ENCODE data around the gene PDCD2L. TPM values are rescaled to one million over a fixed set of nuclear protein-coding genes. Genes with fewer than 3 reads are reported as not detected.

The PDCD2L gene
- total RNA-seq, 1 experiment from 2014 or later: 31.5 TPM

DNA sequence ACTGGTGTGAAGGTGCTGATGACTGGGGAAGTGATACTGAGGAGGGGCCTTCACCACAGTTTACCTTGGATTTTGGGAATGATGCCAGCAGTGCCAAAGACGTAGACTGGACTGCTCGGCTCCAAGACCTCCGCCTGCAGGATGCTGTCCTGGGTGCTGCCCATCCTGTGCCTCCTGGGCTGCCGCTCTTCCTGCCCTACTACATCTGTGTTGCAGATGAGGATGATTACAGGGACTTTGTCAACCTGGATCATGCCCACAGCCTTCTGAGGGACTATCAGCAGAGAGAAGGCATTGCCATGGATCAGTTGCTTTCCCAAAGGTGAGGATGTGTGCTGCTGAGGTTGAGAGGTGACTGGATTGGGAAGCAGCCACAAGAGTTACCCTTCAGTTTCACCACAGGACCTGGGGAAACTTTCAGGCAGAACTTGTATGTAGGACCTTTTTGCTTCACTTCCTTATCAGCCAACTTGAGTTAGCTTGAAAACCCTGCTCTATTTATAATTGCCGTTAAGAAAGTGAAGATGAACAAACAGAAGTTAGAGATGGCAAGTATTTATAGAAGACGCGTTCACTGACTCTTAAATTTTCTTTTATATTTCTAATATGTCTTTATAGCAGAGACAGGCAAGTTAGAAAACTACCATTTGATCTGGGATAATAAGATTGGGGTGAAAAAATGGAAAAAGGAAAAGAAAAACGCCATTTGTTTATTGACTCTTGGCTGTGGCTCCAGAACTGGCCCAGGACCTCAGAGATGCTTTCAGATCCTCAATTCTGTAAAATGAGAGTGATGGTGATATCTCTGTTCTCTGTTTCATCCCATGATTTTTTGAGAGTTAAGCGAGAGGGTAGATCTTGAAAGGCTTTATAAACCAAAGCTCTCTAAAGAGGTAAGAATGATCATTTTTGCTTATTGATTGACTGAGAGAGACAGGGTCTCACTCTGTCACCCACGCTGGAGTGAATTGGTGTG, 5.3 kb downstream of the PDCD2L start:
- Histone ChIP-seq H3K27me3 (ENCODE audit: low read length) (no peaks in the 10 kb centered on the region), H3K4me2 (ENCODE audit: low read length) (no peak overlapping the region), H3K79me2 (ENCODE audit: low read length) (peaks cover 41% of the 10 kb centered on the region), H3K9me2 (replicated peaks; ENCODE audit: low read length) (no peaks in the 10 kb centered on the region), H3K4me1 (ENCODE audit: insufficient read depth, low read length) (no peaks in the 10 kb centered on the region), H3K9me3 (ENCODE audit: low read length) (no peaks in the 10 kb centered on the region), H4K20me1 (ENCODE audit: low read length) (0 out of 2 replicates have a peak, but pooled peaks cover 3% of the 10 kb centered on the region), H3F3A (ENCODE audit: low read length, unreplicated experiment) (no peaks in the 10 kb centered on the region), H2AFZ (ENCODE audit: low read length) (no peak overlapping the region), H3K36me3 (ENCODE audit: low read depth, low read length) (peaks cover 13% of the 10 kb centered on the region; the same call in 1 of the 2 replicates), H3K27ac (ENCODE audit: low read length) (no peak overlapping the region), H3K9ac (ENCODE audit: low read length) (no peak overlapping the region), H3K4me3 (ENCODE audit: low read length) (no peak overlapping the region)
- no peak for TF ChIP-seq EZH2 (IDR thresholded peaks at IDR 0.05; ENCODE audit: low read length, unreplicated experiment)
- no peak for TF ChIP-seq CTCF (conservative IDR thresholded peaks at IDR 0.05; ENCODE audit: low read depth, low read length)
- no peak for TF ChIP-seq EZH2phosphoT487 (IDR thresholded peaks at IDR 0.05; ENCODE audit: borderline replicate concordance, low read length)
- POLR2A ChIA-PET (ENCODE audit: unreplicated experiment): no interaction called here
- intact Hi-C loops (cut with micrococcal nuclease): no loop called here
- CTCF ChIA-PET: no interaction called here
- ATAC-seq (no peak), DNase-seq (no peak)
- BruUV-seq (replicated peaks): no TSS peak

GRCh38 chr19:34411216-34411615, 7.0 kb downstream of the PDCD2L start:
- Histone ChIP-seq H2AFZ (ENCODE audit: low read length) (no peak overlapping the region), H3K4me2 (ENCODE audit: low read length) (no peak overlapping the region), H3K27me3 (ENCODE audit: low read length) (no peaks in the 10 kb centered on the region), H3F3A (ENCODE audit: low read length, unreplicated experiment) (no peaks in the 10 kb centered on the region), H3K9me2 (replicated peaks; ENCODE audit: low read length) (no peaks in the 10 kb centered on the region), H3K36me3 (ENCODE audit: low read depth, low read length) (peaks cover 13% of the 10 kb centered on the region; the same call in 1 of the 2 replicates), H3K4me3 (ENCODE audit: low read length) (no peak overlapping the region), H4K20me1 (ENCODE audit: low read length) (0 out of 2 replicates have a peak, but pooled peaks cover 3% of the 10 kb centered on the region), H3K27ac (ENCODE audit: low read length) (no peak overlapping the region), H3K9ac (ENCODE audit: low read length) (no peak overlapping the region), H3K4me1 (ENCODE audit: insufficient read depth, low read length) (no peaks in the 10 kb centered on the region), H3K9me3 (ENCODE audit: low read length) (no peaks in the 10 kb centered on the region), H3K79me2 (ENCODE audit: low read length) (peaks cover 23% of the 10 kb centered on the region)
- no TSS peak for BruUV-seq (replicated peaks)
- ChIA-PET CTCF (no interaction called here), POLR2A (ENCODE audit: unreplicated experiment) (no interaction called here)
- ATAC-seq (no peak), DNase-seq (no peak)
- intact Hi-C loops (cut with micrococcal nuclease): no loop called here
- TF ChIP-seq EZH2phosphoT487 (IDR thresholded peaks at IDR 0.05; ENCODE audit: borderline replicate concordance, low read length) (no peak), CTCF (conservative IDR thresholded peaks at IDR 0.05; ENCODE audit: low read depth, low read length) (no peak), EZH2 (IDR thresholded peaks at IDR 0.05; ENCODE audit: low read length, unreplicated experiment) (no peak)

- POLR2A ChIA-PET (ENCODE audit: unreplicated experiment): no interaction called here
- H3K27ac ChIP-seq (ENCODE audit: low read length): no peak overlapping the region
- no peak overlapping the region for H3K4me2 ChIP-seq (ENCODE audit: low read length)
- H3K4me3 ChIP-seq (ENCODE audit: low read length): no peak overlapping the region
- H3K27me3 ChIP-seq (ENCODE audit: low read length): no peaks in the 10 kb centered on the region
- BruUV-seq (replicated peaks): no TSS peak
- H2AFZ ChIP-seq (ENCODE audit: low read length): no peak overlapping the region
- CTCF ChIA-PET: no interaction called here
- ATAC-seq (no peak), DNase-seq (no peak)
- TF ChIP-seq EZH2phosphoT487 (IDR thresholded peaks at IDR 0.05; ENCODE audit: borderline replicate concordance, low read length) (no peak), CTCF (conservative IDR thresholded peaks at IDR 0.05; ENCODE audit: low read depth, low read length) (no peak)
- H3K9me3 ChIP-seq (ENCODE audit: low read length): no peaks in the 10 kb centered on the region
- no peaks in the 10 kb centered on the region for H3K4me1 ChIP-seq (ENCODE audit: insufficient read depth, low read length)
- H3K79me2 ChIP-seq (ENCODE audit: low read length): no peaks in the 10 kb centered on the region
- no peaks in the 10 kb centered on the region for H4K20me1 ChIP-seq (ENCODE audit: low read length)
- intact Hi-C loops (cut with micrococcal nuclease): no loop called here
- H3K36me3 ChIP-seq (ENCODE audit: low read depth, low read length): peaks cover 4% of the 10 kb centered on the region; the same call in 1 of the 2 replicates
- no peaks in the 10 kb centered on the region for H3K9me2 ChIP-seq (replicated peaks; ENCODE audit: low read length)
- H3K9ac ChIP-seq (ENCODE audit: low read length): no peak overlapping the region
- no peaks in the 10 kb centered on the region for H3F3A ChIP-seq (ENCODE audit: low read length, unreplicated experiment)
These were observed 11.9 kb downstream of the PDCD2L start for GRCh38 chr19:34416021-34416545.

Measured in PC-3 (cell line).